Breast epithelium (tissue), 4 donors: ENCODE data around the gene CBARP. TPM values are rescaled to one million over a fixed set of nuclear protein-coding genes. Genes with fewer than 3 reads are reported as not detected.

Experiments
- DNase-seq, 2 donors: peaks; one replicate each; pipeline ENCODE4 v3.0.0-alpha.2; 2019; ENCODE audit warnings: low spot score in 2 of 2
- H3K27ac ChIP-seq, 2 donors: fragments of 200-600 bp; sonication (generic) in 1 of 2; one replicate each; pipeline ENCODE4 v1.5.1; 2016 to 2019; ENCODE audit warnings: mild to moderate bottlenecking in 1 of 2
- H3K27me3 ChIP-seq, 2 donors: fragments of 200-600 bp; sonication (generic) in 1 of 2; one replicate each; pipeline versions ENCODE4 v1.5.1 to v1.6.0; 2017 to 2019; ENCODE audit warnings: control low read depth in 1 of 2, mild to moderate bottlenecking in 1 of 2
- H3K36me3 ChIP-seq: fragments of 200-600 bp; one replicate; pipeline ENCODE4 v1.5.1; 2019
- H3K4me1 ChIP-seq, 2 donors: fragments of 200-600 bp; sonication (generic); one replicate each; pipeline ENCODE4 v1.5.1; 2016 to 2019; ENCODE audit warnings: control low read depth in 1 of 2
- H3K4me3 ChIP-seq, 3 donors: fragments of 200-600 bp; sonication (generic); 1 replicate in 2 of 3; 2 replicates in 1 of 3; pipeline ENCODE4 v1.5.1; 2016 to 2019; ENCODE audit warnings: mild to moderate bottlenecking in 3 of 3, moderate library complexity in 2 of 3
- H3K9me3 ChIP-seq, 2 donors: fragments of 200-600 bp; sonication (generic) in 1 of 2; one replicate each; pipeline ENCODE4 v1.5.1; 2016 to 2019; ENCODE audit warnings: control low read depth in 1 of 2
- CTCF ChIP-seq, 3 donors: fragments of 450-650 bp; IDR thresholded peaks; one replicate each; pipeline ENCODE4 v1.5.1; 2016 to 2017; ENCODE audit warnings: antibody characterized with exemption in 3 of 3, mild to moderate bottlenecking in 3 of 3, moderate library complexity in 3 of 3
- POLR2A ChIP-seq: fragments of 450-650 bp; IDR thresholded peaks from one replicate; pipeline ENCODE4 v1.6.1; 2016; ENCODE audit warnings: antibody characterized with exemption, mild to moderate bottlenecking, moderate library complexity
- POLR2AphosphoS5 ChIP-seq, 3 donors: sonication (generic); formaldehyde crosslinking; IDR thresholded peaks; one replicate each; pipeline ENCODE4 v1.6.1; 2017; ENCODE audit warnings: antibody characterized with exemption in 3 of 3
- intact Hi-C: fragments of 100-400 bp; cut with DNase I; formaldehyde crosslinking; loops from one replicate; pipeline ENCODE4 v1.15.1; 2023; ENCODE audit warnings: low total_unique reads
- total RNA-seq, 3 donors: library from RNA; depleted of rRNA; stranded (reverse); fragments of >200 nt; gene quantifications; one replicate each; pipeline ENCODE4 v1.1.0, GENCODE V29; 2016

CBARP gene, protein sequence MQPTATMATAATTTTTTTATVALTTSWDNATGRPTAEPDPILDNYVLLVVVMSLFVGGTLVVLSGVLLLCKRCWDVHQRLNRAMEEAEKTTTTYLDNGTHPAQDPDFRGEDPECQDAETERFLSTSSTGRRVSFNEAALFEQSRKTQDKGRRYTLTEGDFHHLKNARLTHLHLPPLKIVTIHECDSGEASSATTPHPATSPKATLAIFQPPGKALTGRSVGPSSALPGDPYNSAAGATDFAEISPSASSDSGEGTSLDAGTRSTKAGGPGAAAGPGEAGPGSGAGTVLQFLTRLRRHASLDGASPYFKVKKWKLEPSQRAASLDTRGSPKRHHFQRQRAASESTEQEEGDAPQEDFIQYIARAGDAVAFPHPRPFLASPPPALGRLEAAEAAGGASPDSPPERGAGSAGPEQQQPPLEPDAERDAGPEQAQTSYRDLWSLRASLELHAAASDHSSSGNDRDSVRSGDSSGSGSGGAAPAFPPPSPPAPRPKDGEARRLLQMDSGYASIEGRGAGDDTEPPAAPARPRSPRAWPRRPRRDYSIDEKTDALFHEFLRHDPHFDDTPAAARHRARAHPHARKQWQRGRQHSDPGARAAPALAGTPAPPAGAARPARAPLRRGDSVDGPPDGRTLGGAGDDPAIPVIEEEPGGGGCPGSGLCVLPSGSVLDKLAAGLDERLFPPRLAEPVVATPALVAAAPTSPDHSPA
- 1 to 10 TPM in 1 of 3 donors, under 1 TPM in 1, not detected in 1; 0.98 to 4.8 TPM for total RNA-seq

DNA sequence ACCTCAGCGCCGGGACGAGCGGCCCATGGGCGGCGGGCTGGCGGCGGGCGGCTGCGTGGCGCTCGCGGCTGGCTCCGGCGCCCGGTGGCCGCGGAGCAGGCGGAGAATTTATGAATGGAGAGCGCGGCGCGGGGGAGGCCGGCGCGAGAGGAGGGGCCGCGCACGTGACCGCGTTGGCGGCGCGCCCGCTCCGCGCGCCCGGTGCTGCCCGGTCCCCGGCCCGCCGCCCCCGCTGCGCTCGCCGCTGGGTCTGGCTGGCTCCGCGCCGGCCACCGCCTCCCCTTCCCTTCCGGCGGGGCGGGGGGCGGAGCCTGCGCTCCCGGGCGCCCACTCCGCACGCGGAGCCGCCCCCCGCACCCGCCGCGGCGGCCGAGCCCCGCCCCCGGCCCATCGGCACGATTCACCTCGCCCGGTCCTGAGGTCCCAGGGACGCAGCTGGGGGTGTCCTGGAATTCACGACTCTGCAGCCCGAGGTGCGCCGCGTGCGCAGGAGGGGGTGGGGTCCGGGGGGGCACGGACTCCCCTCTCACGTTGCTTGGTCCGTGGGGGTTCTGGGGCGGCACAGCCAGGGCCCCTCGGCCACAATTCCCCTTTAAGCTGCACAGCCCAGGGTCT, at the start of gene CBARP:
Gene CBARP (minus strand): TSS at position 252 of the 615 bp plus-strand sequence. CDS start 1,905 bp downstream, outside the sequence.
- no peak for TF ChIP-seq POLR2AphosphoS5 (IDR thresholded peaks at IDR 0.05)
- no peak for TF ChIP-seq CTCF (IDR thresholded peaks at IDR 0.05)
- TF ChIP-seq POLR2A: no peak
- peak within 1 kb of the TSS; percentile 93 to 97 for H3K27ac ChIP-seq
- peak within 1 kb of the TSS; percentile 47 to 87 (median 64) for H3K4me3 ChIP-seq

GRCh38 chr19:1286487-1287353, 48.9 kb upstream of the CBARP start:
- H3K27me3 ChIP-seq: peaks cover 23 to 83% of the 10 kb centered on the region in 2 donors
- H3K9me3 ChIP-seq: no peaks in the 10 kb centered on the region
- intact Hi-C loops: no loop called here
- DNase-seq: no peak
- TF ChIP-seq CTCF (IDR thresholded peaks at IDR 0.05): no peak
- TF ChIP-seq POLR2A: no peak
- no peak overlapping the region for H3K27ac ChIP-seq
- H3K4me3 ChIP-seq: peak overlapping the region in 1 of 3 donors; percentile 57
- no peaks in the 10 kb centered on the region for H3K36me3 ChIP-seq
- no peaks in the 10 kb centered on the region for H3K4me1 ChIP-seq

More for the DNA sequence above, at the start of gene CBARP:
- Histone ChIP-seq H3K36me3 (no peaks in the 10 kb centered on the region), H3K4me1 (peaks cover 13 to 20% of the 10 kb centered on the region in 2 donors), H3K9me3 (no peaks in the 10 kb centered on the region), H3K27me3 (no peaks in the 10 kb centered on the region)
- no peak for DNase-seq
- intact Hi-C loops: no loop called here

GRCh38 chr19:1285737-1286360, 48.0 kb upstream of the CBARP start, which contains the start of gene EFNA2:
EFNA2 (plus strand) TSS chr19:1285873; CDS start chr19:1286169, 296 bp downstream.
- intact Hi-C loops: no loop called here
- no peak for DNase-seq
- Histone ChIP-seq H3K27ac (no peak within 1 kb of the TSS), H3K4me1 (no peaks in the 10 kb centered on the region), H3K9me3 (no peaks in the 10 kb centered on the region), H3K36me3 (no peaks in the 10 kb centered on the region), H3K4me3 (peak within 1 kb of the TSS in 2 of 3 donors; percentile 24 to 57), H3K27me3 (peaks cover 23 to 74% of the 10 kb centered on the region in 2 donors)
- TF ChIP-seq CTCF (IDR thresholded peaks at IDR 0.05) (no peak), POLR2AphosphoS5 (IDR thresholded peaks at IDR 0.05) (no peak), POLR2A (no peak)

GRCh38 chr19:1284979-1285736, 47.4 kb upstream of the CBARP start:
- no peak for TF ChIP-seq POLR2AphosphoS5 (IDR thresholded peaks at IDR 0.05)
- TF ChIP-seq POLR2A: no peak
- no peak for TF ChIP-seq CTCF (IDR thresholded peaks at IDR 0.05)
- no peaks in the 10 kb centered on the region for H3K9me3 ChIP-seq
- H3K27ac ChIP-seq: no peak overlapping the region
- H3K27me3 ChIP-seq: peaks cover 23 to 67% of the 10 kb centered on the region in 2 donors
- H3K4me3 ChIP-seq: peak overlapping the region in 1 of 3 donors; percentile 57
- DNase-seq: no peak
- intact Hi-C loops: no loop called here
- no peaks in the 10 kb centered on the region for H3K36me3 ChIP-seq
- H3K4me1 ChIP-seq: no peaks in the 10 kb centered on the region
